NCI-H1048 (cell line): Measurements from ENCODE around the gene CCDC102B.
"Not testable (repeated sequence)": the region's sequence is repeated elsewhere in the genome, so short reads cannot be mapped to it uniquely, and the experiment has no call there.

ENCODE experiments used
- DNase-seq: peaks from one replicate; lab custom pipeline; 2025; lab: John Stamatoyannopoulos, UW

The CCDC102B gene

GRCh38 chr18:68909579-68909978, 111.7 kb downstream of the CCDC102B start:
- no peak for DNase-seq

- DNase-seq = no peak
Observed at GRCh38 chr18:68915061-68915460, 117.2 kb downstream of the CCDC102B start.

DNA sequence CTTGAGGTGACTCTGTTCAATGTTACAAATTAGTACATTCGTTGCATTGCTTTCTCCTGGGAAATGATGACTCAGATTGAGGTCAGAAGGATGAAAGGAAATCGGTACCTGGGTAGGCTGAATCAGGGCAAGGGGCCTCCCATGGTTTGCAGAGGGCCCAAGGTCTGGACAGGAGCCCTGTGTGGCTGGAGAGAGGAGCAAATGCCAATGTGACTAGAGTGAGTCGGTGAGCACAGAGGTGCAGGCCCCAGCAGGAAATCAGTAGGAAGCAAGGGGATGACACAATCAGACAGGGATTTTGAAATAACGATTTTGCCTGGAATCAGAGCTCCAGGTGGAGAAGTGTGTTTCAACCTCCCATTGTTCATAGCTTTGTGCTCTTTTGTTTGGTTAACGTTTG, 118.9 kb downstream of the CCDC102B start:
- no peak for DNase-seq

GRCh38 chr18:68918216-68918615, 120.3 kb downstream of the CCDC102B start:
- DNase-seq = no peak

DNA sequence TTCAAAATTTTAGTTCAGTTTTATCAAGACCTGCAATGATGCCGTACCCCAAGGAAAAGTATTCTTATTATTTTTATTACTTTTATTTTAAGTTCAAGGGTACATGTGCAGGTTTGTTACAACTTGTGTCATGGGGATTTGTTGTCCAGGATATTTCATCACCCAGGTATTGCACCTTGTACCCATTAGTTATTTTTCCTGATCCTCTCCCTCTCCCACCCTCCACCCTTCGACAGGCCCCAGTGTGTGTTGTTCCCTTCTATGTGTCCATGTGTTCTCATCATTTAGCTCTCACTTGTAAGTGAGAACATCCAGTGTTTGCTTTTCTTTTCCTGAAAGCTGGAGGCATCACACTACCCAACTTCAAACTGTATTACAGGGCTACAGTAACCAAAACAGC, 122.0 kb downstream of the CCDC102B start:
- DNase-seq = no peak

- DNase-seq = no peak
Observed at GRCh38 chr18:68922392-68922791, 124.5 kb downstream of the CCDC102B start.

DNA sequence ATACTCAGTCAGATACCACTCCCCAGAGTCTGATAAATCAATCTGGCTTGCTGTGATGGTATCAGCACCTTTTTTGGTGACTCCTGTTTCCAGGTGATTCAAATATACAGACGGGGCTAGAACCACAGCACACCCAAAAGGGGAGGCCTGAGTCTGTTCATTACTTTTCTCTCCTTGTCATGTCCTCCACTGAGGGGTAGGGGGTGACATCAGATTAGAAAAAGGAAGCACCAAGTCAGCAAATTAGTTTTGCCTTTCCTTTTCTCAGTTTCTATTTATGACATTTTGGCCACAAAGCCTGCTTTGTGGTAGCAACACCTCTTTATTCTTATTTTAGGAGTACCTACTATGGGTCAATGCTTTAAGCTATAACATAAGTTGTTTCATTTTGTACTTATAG, 127.4 kb downstream of the CCDC102B start:
- no peak for DNase-seq

- no peak for DNase-seq
Observed at GRCh38 chr18:68928762-68929675, 131.1 kb downstream of the CCDC102B start.

- no peak for DNase-seq
Observed at GRCh38 chr18:68935686-68936085, 137.8 kb downstream of the CCDC102B start.

- DNase-seq = no peak
Observed at GRCh38 chr18:68937029-68937599, 139.2 kb downstream of the CCDC102B start.

DNA sequence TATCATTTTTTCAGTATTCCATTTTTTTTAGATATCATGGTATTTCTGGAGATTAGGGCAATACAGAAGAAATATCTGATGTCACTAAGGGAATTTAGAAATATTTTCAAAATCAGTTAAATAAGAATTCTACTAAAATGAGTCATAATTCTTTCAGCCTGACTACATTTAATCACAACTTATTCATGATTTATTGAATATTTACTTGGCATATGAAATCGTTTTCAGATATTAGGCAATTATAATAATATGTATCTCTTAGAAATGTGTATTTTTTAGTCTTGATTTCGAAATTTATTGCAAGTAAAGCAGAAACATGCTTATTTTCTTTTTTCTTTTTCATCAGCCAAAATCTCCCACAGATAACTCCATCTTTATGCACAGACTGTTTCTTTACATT, 142.2 kb downstream of the CCDC102B start:
- no peak for DNase-seq

DNA sequence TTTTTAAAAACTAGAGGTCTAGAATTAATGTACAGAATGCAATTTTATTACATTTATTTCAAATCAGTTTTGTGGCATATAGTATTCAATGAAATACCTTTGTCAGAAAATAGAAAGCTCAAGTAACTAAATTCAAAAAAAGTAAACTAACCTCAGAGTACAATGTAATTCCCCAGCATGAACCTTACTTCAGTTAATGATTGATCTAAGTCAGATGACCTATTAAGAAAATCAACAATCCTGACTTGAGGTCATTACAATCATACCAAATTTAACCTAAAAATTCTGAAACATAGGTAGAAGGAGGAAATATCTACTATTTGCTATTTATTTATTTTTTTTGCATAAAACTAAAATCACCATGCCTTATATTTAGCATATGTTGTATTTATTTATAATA, 142.9 kb downstream of the CCDC102B start:
- DNase-seq = no peak

DNA sequence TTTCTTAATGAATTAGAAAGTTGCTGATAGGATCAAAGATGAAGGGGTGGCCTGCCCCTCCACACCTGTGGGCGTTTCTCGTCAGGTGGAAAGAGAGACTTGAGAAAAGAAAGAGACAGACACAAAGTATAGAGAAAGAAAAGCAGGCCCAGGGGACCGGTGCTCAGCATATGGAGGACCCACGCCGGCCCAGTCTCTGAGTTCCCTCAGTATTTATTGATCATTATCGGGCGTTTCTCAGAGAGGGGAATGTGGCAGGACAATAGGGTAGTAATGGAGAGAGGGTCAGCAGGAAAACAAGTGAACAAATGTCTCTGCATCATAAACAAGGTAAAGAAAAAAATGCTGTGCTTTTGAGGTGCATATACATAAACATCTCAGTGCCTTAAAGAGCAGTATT, 144.3 kb downstream of the CCDC102B start:
- no peak for DNase-seq

DNA sequence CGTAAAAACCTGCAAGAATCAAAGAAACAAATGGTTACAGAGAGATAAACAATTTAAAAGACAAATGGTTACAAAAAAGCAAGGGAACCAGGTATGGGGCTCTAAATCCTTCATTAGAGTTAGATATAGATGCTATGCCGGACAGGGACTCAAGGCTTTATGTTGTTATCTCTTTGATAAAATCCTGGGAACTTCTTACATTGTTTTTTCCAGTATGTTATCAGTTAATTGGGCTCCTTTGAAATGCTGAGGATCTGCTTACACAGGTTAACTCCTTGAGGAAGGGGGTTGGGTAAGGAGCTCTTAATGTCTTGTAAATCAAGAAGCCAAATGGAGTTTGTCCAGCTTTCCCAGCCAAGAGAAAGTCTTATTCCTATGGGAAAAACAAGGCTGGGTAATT, 146.0 kb downstream of the CCDC102B start:
- DNase-seq = not testable (repeated sequence)

DNA sequence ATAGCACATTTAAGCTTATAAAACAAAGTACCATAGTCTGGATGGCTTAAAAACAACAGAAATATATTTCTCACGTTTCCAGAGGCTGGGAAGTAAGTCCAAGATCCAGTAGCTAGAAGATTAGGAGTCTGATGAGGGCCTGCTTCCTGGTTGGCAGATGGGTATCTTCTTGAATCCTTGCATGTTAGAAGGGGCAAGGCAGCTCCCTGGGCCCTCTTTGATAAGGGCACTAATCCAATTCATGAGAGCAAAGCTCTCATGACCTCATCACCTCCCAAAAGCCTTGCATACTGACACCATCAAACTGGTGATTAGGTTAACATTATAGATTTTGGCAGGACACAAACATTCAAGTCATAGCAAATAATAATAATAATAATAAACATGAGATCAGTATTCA, 146.4 kb downstream of the CCDC102B start:
- DNase-seq = no peak

DNA sequence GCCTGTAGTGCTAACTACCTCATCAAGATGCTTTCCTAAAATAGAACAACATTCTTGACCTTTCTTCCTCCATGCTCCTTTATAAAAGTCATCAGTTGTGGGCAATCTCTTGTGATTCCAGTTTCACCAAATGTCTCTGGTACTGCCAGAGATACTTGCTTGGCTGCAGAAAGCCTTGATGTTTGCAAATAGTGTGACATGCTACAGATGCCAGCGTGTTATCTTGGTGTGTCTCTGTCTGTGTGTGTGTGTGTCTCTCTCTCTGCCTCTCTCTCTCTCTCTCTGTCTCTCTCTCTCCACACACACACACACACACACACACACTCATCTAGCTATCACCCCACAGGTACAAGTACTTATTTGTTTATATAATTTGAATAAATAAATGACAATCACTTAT, 146.9 kb downstream of the CCDC102B start:
- no peak for DNase-seq

- DNase-seq = no peak
Observed at GRCh38 chr18:68948622-68949021, 150.7 kb downstream of the CCDC102B start.

DNA sequence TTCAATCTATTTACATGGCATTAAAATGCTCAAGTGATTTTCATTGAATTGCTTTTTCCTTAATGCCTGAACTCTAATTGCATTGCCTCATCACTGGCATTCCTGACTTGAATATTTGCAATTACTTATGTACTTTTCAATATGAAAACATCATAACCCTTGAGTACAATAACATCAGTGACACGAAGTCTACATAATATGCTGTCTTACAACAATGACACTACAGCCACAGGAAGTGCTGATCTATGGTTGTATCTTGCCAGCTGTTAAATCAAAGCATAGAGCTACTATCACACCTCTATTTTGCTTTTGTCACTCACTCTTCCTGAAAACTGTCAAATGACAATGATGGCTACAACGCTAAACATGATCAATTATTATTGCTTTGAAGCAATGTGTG, 156.9 kb downstream of the CCDC102B start:
- no peak for DNase-seq

DNA sequence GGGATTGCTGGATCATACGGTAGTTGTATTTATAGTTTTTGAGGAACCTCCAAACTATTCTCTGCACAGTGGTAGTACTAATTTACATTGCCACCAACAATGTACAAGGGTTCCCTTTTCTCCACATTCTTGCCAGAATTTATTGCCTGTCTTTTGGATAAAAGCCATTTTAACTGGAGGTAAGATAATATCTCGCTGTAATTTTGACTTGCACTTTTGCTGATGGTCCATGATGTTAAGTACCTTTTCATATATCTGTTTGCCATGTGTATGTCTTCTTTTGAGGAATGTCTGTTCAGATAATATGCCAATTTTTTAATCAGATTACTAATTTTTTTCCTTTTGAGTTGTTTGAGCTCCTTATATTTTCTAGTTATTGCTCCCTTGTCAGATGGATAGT, 158.8 kb downstream of the CCDC102B start:
- no peak for DNase-seq

DNA sequence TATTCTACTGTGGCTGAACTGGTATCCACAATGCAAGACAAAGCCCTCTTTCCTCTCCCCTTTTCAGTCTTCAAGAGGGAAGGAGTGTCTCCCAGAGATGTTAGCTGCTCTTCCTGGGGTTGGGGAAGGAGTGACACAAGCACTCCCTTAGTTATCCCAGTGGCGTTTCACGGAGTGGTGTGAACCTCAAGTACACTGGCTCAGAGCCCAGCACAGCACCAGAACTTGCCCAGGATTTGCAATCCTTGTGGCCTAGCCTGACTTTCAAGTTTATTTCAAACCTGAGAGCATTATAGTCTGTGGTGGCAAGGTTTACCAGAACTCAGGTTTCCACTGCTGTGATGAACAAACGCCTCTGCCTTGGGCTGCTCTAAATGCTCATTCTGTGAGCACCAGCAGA, 162.5 kb downstream of the CCDC102B start:
- no peak for DNase-seq

- no peak for DNase-seq
Observed at GRCh38 chr18:68962623-68963022, 164.7 kb downstream of the CCDC102B start.

DNA sequence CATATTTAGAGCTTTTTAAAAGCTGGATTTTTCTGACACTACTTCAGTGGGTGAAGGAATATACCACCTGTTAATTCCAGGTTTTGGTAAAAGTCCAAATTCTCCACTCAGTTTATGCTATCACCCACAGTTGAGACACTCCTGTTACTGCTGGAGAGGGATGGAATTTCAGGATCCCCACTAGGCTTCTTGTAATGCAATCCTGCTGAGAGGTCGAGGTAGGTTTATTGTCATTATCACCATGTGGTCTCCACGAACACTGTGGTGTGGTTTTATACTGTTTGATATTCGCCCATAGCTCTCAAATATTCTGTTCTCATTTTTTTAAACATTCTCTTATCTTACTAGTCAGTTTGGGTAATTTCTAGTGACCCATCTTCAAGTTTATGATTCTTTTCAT, 167.9 kb downstream of the CCDC102B start:
- DNase-seq = no peak

- DNase-seq = no peak
Observed at GRCh38 chr18:68969027-68969426, 171.1 kb downstream of the CCDC102B start.

- DNase-seq = no peak
Observed at GRCh38 chr18:68972176-68972575, 174.3 kb downstream of the CCDC102B start.
